HepG2 (cell line): ENCODE results near the gene SLC4A9. TPM values are rescaled to one million over a fixed set of nuclear protein-coding genes. Genes with fewer than 3 reads are reported as not detected.

Source experiments
- CENPX ChIP-seq: sonication (generic); formaldehyde crosslinking; IDR thresholded peaks from 2 replicates; pipeline ENCODE4 v1.9.0; 2021; ENCODE audit warnings: mild to moderate bottlenecking, missing genetic modification reagents, moderate library complexity
- FOXM1 ChIP-seq: sonication (generic); formaldehyde crosslinking; IDR thresholded peaks from 2 replicates; pipeline ENCODE4 v1.5.0; 2020; ENCODE audit warnings: missing genetic modification reagents
- MAFG ChIP-seq: sonication (generic); formaldehyde crosslinking; IDR thresholded peaks from 2 replicates; pipeline ENCODE4 v1.5.1; 2020; ENCODE audit warnings: mild to moderate bottlenecking, missing genetic modification reagents
- MIER2 ChIP-seq: IDR thresholded peaks from 2 replicates; pipeline ENCODE4 v1.6.1; 2016; ENCODE audit warnings: missing biosample characterization, missing genetic modification reagents
- NFE2 ChIP-seq: sonication (generic); formaldehyde crosslinking; IDR thresholded peaks from 2 replicates; pipeline ENCODE4 v1.4.0; 2020; ENCODE audit warnings: missing genetic modification reagents
- PAF1 ChIP-seq: IDR thresholded peaks from 2 replicates; pipeline ENCODE4 v1.6.1; 2016; ENCODE audit warnings: missing genetic modification reagents, missing compliant biosample characterization
- RXRB ChIP-seq: IDR thresholded peaks from 2 replicates; pipeline ENCODE4 v1.6.1; 2016; ENCODE audit warnings: borderline replicate concordance, missing genetic modification reagents, missing compliant biosample characterization
- SOX13 ChIP-seq, 3 experiments: fragments of 450-650 bp in 1 of 3; sonication (generic) in 1 of 3; formaldehyde crosslinking in 1 of 3; IDR thresholded peaks in 2 of 3; conservative IDR thresholded peaks in 1 of 3; 2 replicates each; pipeline versions ENCODE4 v1.5.0 to v1.6.1; 2016 to 2020; ENCODE audit warnings: antibody characterized with exemption in 1 of 3, mild to moderate bottlenecking in 1 of 3, missing compliant biosample characterization in 1 of 3, missing genetic modification reagents in 1 of 3, moderate library complexity in 1 of 3
- ZFP41 ChIP-seq: sonication (generic); formaldehyde crosslinking; IDR thresholded peaks from 2 replicates; pipeline ENCODE4 v1.4.0; 2020; ENCODE audit warnings: mild to moderate bottlenecking, missing genetic modification reagents, borderline replicate concordance
- ZNF230 ChIP-seq: sonication (generic); formaldehyde crosslinking; IDR thresholded peaks from 2 replicates; pipeline ENCODE4 v1.4.0; 2020; ENCODE audit warnings: mild to moderate bottlenecking, missing genetic modification reagents
- ZNF510 ChIP-seq: sonication (generic); formaldehyde crosslinking; IDR thresholded peaks from 2 replicates; pipeline ENCODE4 v1.4.0; 2020; ENCODE audit warnings: low read depth, mild to moderate bottlenecking, missing genetic modification reagents
- ZNF546 ChIP-seq: sonication (generic); formaldehyde crosslinking; conservative IDR thresholded peaks from 2 replicates; pipeline ENCODE4 v1.8.1; 2023; ENCODE audit warnings: mild to moderate bottlenecking, missing genetic modification reagents
- ZNF607 ChIP-seq: sonication (generic); formaldehyde crosslinking; IDR thresholded peaks from 2 replicates; pipeline ENCODE4 v1.5.1; 2020; ENCODE audit warnings: missing genetic modification reagents, mild to moderate bottlenecking, borderline replicate concordance
- ZNF670 ChIP-seq: sonication (generic); formaldehyde crosslinking; IDR thresholded peaks from 2 replicates; pipeline ENCODE4 v1.8.0; 2022; ENCODE audit warnings: mild to moderate bottlenecking, missing genetic modification reagents, borderline replicate concordance
- ZNF7 ChIP-seq: IDR thresholded peaks from 2 replicates; pipeline ENCODE4 v1.6.1; 2016; ENCODE audit warnings: missing biosample characterization, missing genetic modification reagents
- ZNF749 ChIP-seq: sonication (generic); formaldehyde crosslinking; IDR thresholded peaks from 2 replicates; pipeline ENCODE4 v1.8.0; 2022; ENCODE audit warnings: mild to moderate bottlenecking, missing genetic modification reagents, moderate library complexity, borderline replicate concordance
- polyA plus RNA-seq, 8 experiments: library from polyadenylated mRNA; depleted of rRNA in 3 of 8; stranded (reverse) in 7 of 8; unstranded in 1 of 8; fragments of >200 nt; fragmentation: Illumina TruSeq in 4 of 8; extraction: Trizol in 4 of 8; gene quantifications; 2 replicates each; pipeline versions ENCODE4 v1.2.1 to v1.2.3, GENCODE V29; 2011 to 2016; ENCODE audit warnings: low read depth in 4 of 8, missing spikeins in 1 of 8, mixed read lengths in 1 of 8; ENCODE audit not compliant: insufficient read depth in 1 of 8
- total RNA-seq, 5 experiments: library from RNA; depleted of rRNA; stranded (reverse); fragments of >200 nt; fragmentation: Illumina TruSeq; extraction: Trizol; gene quantifications; 2 replicates each; pipeline ENCODE4 v1.2.3, GENCODE V29; 2016; ENCODE audit warnings: low read depth in 1 of 5
- TF ChIP-seq, protein P1 (sequence below): sonication (generic); formaldehyde crosslinking; IDR thresholded peaks from 2 replicates; pipeline ENCODE4 v1.4.0; 2020; ENCODE audit warnings: mild to moderate bottlenecking, missing genetic modification reagents
- TF ChIP-seq, protein P2 (sequence below): sonication (generic); formaldehyde crosslinking; IDR thresholded peaks from 2 replicates; pipeline ENCODE4 v1.8.0; 2022; ENCODE audit warnings: mild to moderate bottlenecking, missing genetic modification reagents, moderate library complexity
- TF ChIP-seq, protein P3 (sequence below): IDR thresholded peaks from 2 replicates; pipeline ENCODE4 v1.6.1; 2016
- TF ChIP-seq, protein P4 (sequence below): sonication (generic); formaldehyde crosslinking; IDR thresholded peaks from 2 replicates; pipeline ENCODE4 v1.5.0; 2020; ENCODE audit warnings: mild to moderate bottlenecking, missing genetic modification reagents, moderate library complexity
- TF ChIP-seq, protein P5 (sequence below): IDR thresholded peaks from 2 replicates; pipeline ENCODE4 v1.6.1; 2018; ENCODE audit warnings: missing genetic modification reagents
- TF ChIP-seq, protein P6 (sequence below): sonication (generic); formaldehyde crosslinking; IDR thresholded peaks from 2 replicates; pipeline ENCODE4 v1.5.0; 2020; ENCODE audit warnings: mild to moderate bottlenecking, missing genetic modification reagents

SLC4A9 gene
- total and polyA plus RNA-seq, 2 of the 13 experiments (the other 11 are each of a cell fraction or from before 2014, with no cell fraction given), result not detected

DNA sequence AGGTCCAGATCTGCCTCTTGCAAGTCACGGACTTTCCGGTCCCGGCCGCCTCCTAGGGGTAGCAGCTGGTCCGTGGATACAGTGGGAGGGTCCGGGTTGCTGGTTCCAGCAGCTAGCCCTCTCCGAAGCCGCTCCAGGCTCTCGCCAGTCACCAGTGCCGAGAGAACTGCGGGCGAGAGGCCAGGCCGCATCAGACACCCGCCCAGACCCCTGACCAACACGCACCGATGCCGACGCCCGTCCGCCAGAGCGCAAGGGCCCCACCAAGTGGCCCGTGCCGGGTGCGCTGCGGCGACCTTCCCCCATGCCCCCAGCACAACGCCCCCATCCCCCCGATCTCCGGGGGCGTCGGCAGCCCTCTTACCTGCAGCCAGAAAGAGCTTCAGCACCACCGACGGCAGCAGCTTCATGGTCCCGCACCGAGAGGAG, 14.1 kb upstream of the SLC4A9 start (continued):
- TF ChIP-seq, protein P1, sequence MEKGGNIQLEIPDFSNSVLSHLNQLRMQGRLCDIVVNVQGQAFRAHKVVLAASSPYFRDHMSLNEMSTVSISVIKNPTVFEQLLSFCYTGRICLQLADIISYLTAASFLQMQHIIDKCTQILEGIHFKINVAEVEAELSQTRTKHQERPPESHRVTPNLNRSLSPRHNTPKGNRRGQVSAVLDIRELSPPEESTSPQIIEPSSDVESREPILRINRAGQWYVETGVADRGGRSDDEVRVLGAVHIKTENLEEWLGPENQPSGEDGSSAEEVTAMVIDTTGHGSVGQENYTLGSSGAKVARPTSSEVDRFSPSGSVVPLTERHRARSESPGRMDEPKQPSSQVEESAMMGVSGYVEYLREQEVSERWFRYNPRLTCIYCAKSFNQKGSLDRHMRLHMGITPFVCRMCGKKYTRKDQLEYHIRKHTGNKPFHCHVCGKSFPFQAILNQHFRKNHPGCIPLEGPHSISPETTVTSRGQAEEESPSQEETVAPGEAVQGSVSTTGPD, result no peak
- TF ChIP-seq, protein P2, sequence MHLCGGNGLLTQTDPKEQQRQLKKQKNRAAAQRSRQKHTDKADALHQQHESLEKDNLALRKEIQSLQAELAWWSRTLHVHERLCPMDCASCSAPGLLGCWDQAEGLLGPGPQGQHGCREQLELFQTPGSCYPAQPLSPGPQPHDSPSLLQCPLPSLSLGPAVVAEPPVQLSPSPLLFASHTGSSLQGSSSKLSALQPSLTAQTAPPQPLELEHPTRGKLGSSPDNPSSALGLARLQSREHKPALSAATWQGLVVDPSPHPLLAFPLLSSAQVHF (CRISPR knock-in tag), result no peak
- TF ChIP-seq, protein P3, sequence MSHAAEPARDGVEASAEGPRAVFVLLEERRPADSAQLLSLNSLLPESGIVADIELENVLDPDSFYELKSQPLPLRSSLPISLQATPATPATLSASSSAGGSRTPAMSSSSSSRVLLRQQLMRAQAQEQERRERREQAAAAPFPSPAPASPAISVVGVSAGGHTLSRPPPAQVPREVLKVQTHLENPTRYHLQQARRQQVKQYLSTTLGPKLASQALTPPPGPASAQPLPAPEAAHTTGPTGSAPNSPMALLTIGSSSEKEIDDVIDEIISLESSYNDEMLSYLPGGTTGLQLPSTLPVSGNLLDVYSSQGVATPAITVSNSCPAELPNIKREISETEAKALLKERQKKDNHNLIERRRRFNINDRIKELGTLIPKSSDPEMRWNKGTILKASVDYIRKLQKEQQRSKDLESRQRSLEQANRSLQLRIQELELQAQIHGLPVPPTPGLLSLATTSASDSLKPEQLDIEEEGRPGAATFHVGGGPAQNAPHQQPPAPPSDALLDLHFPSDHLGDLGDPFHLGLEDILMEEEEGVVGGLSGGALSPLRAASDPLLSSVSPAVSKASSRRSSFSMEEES, result no peak
- TF ChIP-seq MIER2 (CRISPR knock-in tag), result no peak
- TF ChIP-seq NFE2, result no peak
- TF ChIP-seq ZNF230, result no peak
- no peak for TF ChIP-seq CENPX (CRISPR knock-in tag)
- TF ChIP-seq PAF1 (CRISPR knock-in tag), result no peak
- TF ChIP-seq ZNF546 (CRISPR knock-in tag), result no peak
- TF ChIP-seq, protein P4, sequence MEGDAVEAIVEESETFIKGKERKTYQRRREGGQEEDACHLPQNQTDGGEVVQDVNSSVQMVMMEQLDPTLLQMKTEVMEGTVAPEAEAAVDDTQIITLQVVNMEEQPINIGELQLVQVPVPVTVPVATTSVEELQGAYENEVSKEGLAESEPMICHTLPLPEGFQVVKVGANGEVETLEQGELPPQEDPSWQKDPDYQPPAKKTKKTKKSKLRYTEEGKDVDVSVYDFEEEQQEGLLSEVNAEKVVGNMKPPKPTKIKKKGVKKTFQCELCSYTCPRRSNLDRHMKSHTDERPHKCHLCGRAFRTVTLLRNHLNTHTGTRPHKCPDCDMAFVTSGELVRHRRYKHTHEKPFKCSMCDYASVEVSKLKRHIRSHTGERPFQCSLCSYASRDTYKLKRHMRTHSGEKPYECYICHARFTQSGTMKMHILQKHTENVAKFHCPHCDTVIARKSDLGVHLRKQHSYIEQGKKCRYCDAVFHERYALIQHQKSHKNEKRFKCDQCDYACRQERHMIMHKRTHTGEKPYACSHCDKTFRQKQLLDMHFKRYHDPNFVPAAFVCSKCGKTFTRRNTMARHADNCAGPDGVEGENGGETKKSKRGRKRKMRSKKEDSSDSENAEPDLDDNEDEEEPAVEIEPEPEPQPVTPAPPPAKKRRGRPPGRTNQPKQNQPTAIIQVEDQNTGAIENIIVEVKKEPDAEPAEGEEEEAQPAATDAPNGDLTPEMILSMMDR (CRISPR knock-in tag), result peak; percentile 83
- TF ChIP-seq ZNF7 (CRISPR knock-in tag), result no peak
- TF ChIP-seq MAFG, result no peak
- TF ChIP-seq FOXM1 (CRISPR knock-in tag), result no peak
- no peak for TF ChIP-seq ZFP41 (CRISPR knock-in tag)
- no peak for TF ChIP-seq ZNF670 (CRISPR knock-in tag)
- TF ChIP-seq, protein P5, sequence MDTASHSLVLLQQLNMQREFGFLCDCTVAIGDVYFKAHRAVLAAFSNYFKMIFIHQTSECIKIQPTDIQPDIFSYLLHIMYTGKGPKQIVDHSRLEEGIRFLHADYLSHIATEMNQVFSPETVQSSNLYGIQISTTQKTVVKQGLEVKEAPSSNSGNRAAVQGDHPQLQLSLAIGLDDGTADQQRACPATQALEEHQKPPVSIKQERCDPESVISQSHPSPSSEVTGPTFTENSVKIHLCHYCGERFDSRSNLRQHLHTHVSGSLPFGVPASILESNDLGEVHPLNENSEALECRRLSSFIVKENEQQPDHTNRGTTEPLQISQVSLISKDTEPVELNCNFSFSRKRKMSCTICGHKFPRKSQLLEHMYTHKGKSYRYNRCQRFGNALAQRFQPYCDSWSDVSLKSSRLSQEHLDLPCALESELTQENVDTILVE, result no peak
- no peak for TF ChIP-seq ZNF510 (CRISPR knock-in tag)
- TF ChIP-seq, protein P6, sequence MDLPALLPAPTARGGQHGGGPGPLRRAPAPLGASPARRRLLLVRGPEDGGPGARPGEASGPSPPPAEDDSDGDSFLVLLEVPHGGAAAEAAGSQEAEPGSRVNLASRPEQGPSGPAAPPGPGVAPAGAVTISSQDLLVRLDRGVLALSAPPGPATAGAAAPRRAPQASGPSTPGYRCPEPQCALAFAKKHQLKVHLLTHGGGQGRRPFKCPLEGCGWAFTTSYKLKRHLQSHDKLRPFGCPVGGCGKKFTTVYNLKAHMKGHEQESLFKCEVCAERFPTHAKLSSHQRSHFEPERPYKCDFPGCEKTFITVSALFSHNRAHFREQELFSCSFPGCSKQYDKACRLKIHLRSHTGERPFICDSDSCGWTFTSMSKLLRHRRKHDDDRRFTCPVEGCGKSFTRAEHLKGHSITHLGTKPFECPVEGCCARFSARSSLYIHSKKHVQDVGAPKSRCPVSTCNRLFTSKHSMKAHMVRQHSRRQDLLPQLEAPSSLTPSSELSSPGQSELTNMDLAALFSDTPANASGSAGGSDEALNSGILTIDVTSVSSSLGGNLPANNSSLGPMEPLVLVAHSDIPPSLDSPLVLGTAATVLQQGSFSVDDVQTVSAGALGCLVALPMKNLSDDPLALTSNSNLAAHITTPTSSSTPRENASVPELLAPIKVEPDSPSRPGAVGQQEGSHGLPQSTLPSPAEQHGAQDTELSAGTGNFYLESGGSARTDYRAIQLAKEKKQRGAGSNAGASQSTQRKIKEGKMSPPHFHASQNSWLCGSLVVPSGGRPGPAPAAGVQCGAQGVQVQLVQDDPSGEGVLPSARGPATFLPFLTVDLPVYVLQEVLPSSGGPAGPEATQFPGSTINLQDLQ, result no peak
- no peak for TF ChIP-seq ZNF749 (CRISPR knock-in tag)
- TF ChIP-seq SOX13 (IDR thresholded peaks at IDR 0.05), result no peak
- no peak for TF ChIP-seq SOX13 (CRISPR knock-in tag; conservative IDR thresholded peaks at IDR 0.05 in 1 of 2, IDR thresholded peaks at IDR 0.05 in 1 of 2)
- no peak for TF ChIP-seq ZNF607 (CRISPR knock-in tag)
- no peak for TF ChIP-seq RXRB (CRISPR knock-in tag)
